Erythroblast (primary cell): ENCODE data around the gene CMTM2.
A peak's percentile ranks its signal among the peaks of the same experiment; 100 is the strongest.

Experiments
- DNase-seq, 2 experiments: peaks; one replicate each; lab custom pipeline; 2025; lab: John Stamatoyannopoulos, UW
- GATA1 ChIP-seq: IDR thresholded peaks from 2 replicates; pipeline ENCODE4 v1.6.1; 2011; ENCODE audit warnings: low read depth, mild to moderate bottlenecking, control low read depth, low read length, moderate library complexity
- POLR2A ChIP-seq: IDR thresholded peaks from 2 replicates; pipeline ENCODE4 v1.6.1; 2011; ENCODE audit warnings: mild to moderate bottlenecking, low read length

CMTM2 gene

DNA sequence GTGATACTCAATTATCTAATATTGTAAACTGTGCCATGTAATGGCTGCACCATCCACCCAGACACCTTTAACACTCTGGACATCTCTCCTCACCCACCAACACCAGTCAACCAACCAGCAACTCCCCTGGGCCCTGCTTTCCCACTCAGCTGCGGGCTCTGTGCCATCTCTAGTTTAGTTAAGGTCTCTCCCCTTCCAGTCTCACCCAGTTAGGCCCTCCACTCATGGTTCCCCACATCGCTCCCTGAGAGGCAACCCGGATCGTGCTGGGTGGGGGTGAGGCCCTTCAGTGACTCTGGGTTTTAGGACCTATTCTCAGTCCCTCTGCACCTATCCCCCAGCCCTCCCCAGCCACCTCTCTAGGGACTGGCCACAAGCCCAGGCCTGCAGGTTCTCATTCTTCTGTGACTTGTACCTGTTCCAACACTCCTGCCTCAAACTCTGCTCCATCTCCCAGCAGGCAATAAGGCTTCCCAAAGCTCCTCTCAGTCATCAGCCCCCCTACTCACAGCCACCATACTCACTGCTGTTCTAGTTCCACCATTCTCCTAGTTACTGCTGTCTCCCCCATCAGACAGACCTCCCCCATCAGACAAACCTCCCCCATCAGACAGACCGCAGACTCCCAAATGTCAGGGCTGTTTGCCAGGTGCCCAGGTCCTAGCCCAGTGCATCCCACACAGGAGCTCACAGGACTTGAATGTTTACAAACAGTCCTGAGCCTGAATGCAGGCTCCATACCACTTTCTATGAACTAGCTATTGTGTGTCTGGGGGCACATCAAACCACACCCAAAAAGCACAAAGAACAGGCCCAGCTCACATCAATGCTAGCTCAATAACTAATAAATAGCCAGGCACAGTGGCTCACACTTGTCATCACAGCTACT, 31.9 kb upstream of the CMTM2 start:
- DNase-seq = no peak
- TF ChIP-seq GATA1 (no peak), POLR2A (no peak)

DNA sequence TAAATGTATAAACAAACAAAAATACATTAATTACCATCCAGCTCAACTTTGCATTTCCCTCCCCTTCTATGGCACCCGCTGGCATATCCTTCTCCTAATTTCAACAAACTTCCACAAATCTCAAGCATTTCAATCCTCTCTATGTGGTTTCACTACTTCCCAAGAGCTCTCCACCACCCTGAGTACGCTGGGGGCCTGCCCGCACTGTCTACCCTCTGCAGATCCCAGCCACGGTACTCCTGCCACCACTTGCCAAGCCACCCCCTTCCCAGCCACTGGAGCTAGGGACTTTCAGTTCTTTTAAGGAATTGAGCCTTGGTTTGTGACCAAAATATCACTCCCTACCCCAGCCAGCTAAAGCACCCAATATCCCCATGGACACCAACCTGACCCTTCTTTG, 31.2 kb upstream of the CMTM2 start:
- TF ChIP-seq GATA1 (no peak), POLR2A (no peak)
- no peak for DNase-seq

GRCh38 chr16:66548868-66549267, 30.4 kb upstream of the CMTM2 start:
- no peak for DNase-seq
- TF ChIP-seq POLR2A (no peak), GATA1 (no peak)

DNA sequence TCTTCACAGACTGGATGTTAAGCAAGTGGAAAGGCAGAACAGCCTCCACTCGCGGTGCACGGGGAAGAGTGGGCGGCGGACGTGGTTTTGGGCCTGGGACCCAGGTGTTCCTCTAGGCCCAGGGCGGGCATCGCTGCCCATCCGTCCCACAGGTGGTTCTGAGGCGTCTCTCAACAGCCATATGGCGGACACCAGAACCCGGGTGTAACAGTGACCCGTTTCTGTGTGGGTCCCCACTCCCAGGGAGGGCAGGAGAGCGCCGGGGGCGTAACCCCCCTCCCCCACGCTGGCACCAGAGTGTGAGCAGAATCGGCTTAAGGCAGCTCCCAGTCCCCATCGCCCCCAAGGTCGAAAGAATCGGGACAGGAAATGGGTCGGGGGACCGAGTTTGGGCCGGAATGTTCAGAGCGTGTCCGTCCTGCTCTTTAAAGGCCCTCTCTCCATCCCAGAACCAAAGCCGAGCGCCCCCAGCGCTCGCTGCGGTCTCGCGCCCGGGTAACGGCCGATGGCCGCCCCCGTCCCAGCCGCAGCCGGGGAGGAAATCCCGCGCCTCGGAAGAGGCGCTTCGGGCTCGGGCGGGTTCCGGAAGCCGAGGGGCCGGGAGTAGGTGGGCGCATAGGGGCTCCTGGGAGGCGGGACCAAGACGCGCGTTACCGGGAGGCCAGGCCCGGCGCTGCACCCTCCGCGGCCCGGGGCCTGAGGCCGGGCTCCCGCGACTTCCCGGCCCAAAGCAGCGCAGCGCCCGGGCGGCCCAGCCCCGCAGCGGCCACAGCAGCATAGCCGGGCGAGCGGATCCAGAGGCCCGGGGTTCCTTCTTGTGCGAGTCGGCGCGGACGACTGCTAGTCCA, 29.8 kb upstream of the CMTM2 start, which contains the start of gene TK2:
TSS of gene TK2 (minus strand) at position 839 of the 848 bp plus-strand sequence. CDS start at position 778, 61 bp downstream.
- peak; percentile 75 to 80 for DNase-seq
- TF ChIP-seq POLR2A (peak; percentile 49), GATA1 (no peak)

GRCh38 chr16:66551348-66551759, 27.9 kb upstream of the CMTM2 start:
- DNase-seq = peak; percentile 74
- TF ChIP-seq GATA1 (no peak), POLR2A (no peak)

DNA sequence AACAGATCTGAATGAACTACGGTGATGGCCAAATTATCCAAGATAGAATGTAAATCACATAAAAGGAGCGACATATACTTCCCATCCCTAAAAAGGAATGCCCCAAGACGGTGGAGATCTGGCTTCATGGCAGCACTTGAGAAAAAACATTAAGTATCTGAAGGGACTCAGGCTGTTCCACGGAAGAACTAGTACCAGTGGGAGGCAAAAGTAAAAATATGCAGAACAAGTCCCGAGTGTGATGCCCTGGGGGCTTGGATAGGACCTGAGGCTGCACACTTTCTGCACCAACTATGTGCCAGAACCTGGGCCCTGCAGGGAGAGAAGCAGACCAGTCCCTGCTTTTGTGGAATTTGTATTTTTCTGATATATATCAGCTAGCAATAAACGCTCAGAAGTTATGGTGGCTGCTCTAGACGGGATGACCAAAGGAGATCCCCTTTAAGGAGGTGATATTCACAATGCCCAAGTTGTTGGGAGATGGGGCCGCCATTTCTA, 27.4 kb upstream of the CMTM2 start:
- TF ChIP-seq POLR2A = no peak
- TF ChIP-seq GATA1 = no peak
- DNase-seq = peak in 1 of 2 experiments; percentile 54

DNA sequence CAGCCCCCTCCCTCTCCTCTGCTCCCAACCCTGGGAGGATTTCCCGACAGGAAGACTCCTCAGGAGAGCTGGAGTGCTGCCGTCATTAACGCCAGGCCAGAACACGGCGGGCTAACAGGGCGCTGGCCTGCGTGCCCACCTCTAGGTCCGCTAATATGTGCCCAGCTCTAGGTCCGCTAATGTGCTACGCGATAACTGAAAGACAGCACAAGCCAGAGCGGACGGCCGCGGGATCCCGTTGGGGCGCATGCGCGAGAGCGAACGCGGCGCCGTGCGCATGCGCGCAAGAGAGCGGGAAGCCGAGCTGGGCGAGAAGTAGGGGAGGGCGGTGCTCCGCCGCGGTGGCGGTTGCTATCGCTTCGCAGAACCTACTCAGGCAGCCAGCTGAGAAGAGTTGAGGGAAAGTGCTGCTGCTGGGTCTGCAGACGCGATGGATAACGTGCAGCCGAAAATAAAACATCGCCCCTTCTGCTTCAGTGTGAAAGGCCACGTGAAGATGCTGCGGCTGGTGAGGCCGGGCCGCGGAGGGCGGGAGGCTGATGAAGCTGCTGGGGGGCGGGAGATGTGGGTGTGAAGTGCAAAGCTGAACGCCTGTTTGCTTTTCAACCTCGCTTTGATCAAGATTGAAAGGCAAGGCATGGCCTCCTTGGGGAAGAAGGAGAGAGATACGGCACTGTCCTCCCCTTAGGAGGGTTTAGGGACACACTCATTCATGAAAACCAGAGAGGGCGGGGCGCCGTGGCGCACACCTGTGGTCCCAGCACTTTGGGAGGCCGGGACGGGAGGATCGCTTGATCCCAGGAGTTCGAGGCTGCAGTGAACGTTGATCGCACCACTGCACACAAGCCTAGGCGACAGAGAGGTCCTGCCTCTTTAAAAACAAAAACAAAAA, 26.7 kb upstream of the CMTM2 start, which contains the start of gene CKLF:
TSS of gene CKLF (plus strand) at position 291 of the 892 bp plus-strand sequence. CDS start at position 431, 140 bp downstream.
- DNase-seq = peak; percentile 95 to 97
- peak; percentile 94 for TF ChIP-seq POLR2A
- no peak for TF ChIP-seq GATA1

- DNase-seq = peak in 1 of 2 experiments; percentile 35
- no peak for TF ChIP-seq GATA1
- TF ChIP-seq POLR2A = no peak
Observed at GRCh38 chr16:66553223-66553622, 26.0 kb upstream of the CMTM2 start.

GRCh38 chr16:66554021-66554420, 25.2 kb upstream of the CMTM2 start:
- DNase-seq = peak; percentile 40 to 43
- TF ChIP-seq GATA1 = no peak
- no peak for TF ChIP-seq POLR2A

DNA sequence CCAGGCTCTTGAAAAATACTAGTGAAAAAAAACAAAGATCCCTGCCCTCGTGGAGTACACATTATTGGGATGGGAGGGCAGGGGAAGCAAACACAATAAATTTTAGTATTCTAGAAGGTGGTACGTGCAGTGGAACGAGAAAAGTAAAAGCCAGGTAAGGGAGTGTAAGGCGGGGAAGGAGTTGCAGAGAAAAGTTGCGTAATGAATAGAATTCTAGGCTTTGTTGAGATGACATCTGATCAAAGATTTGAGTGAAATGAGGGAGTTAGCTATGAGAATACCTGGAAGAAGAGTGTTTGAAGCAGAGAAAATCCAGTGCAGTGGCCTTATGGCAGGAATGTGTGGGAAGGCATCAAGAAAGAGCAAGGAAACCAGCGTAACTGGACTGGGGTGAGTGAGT, 24.8 kb upstream of the CMTM2 start:
- DNase-seq = no peak
- no peak for TF ChIP-seq GATA1
- TF ChIP-seq POLR2A = no peak

GRCh38 chr16:66560107-66560506, 19.2 kb upstream of the CMTM2 start:
- no peak for DNase-seq
- TF ChIP-seq POLR2A (no peak), GATA1 (no peak)

DNA sequence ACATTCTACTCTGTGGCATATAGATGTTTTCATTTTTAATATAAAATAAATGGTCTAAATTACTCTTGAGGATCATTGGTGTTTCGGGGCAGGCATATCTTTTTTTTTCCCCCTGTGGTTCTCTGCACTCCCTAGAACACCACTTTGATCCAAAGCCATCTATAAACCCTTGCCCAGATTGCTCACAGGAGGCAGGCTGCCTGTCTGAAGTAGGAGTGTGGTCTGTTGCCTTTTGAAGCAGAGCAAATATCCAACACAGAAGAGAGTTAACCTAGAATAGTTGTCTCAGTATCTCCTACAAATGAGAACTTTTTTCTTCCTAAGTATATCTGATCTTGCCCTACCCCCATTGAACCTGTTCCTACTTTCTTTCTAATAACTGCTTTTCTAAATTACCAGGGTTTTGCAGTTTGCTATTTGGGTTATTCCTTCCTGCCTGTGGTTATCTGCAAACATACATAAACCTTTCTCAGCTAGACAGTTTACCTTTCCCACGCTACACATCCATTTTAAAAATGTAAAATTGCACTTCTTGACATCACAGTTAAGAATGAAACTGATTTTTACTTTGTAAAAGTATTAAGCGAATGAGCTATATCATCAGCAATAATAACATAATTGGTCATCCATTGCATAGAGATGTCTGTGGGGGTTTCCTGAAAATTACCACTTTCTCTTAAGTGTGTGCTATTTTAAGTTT, 17.7 kb upstream of the CMTM2 start:
- TF ChIP-seq GATA1 = no peak
- TF ChIP-seq POLR2A = no peak
- no peak for DNase-seq
